UCSD-AML1 (cell line): ENCODE measurements around the gene AIFM1.

ENCODE experiments used
- DNase-seq: peaks from one replicate; lab custom pipeline; 2025; ENCODE audit not compliant: unreplicated experiment; lab: John Stamatoyannopoulos, UW

Gene AIFM1

DNA sequence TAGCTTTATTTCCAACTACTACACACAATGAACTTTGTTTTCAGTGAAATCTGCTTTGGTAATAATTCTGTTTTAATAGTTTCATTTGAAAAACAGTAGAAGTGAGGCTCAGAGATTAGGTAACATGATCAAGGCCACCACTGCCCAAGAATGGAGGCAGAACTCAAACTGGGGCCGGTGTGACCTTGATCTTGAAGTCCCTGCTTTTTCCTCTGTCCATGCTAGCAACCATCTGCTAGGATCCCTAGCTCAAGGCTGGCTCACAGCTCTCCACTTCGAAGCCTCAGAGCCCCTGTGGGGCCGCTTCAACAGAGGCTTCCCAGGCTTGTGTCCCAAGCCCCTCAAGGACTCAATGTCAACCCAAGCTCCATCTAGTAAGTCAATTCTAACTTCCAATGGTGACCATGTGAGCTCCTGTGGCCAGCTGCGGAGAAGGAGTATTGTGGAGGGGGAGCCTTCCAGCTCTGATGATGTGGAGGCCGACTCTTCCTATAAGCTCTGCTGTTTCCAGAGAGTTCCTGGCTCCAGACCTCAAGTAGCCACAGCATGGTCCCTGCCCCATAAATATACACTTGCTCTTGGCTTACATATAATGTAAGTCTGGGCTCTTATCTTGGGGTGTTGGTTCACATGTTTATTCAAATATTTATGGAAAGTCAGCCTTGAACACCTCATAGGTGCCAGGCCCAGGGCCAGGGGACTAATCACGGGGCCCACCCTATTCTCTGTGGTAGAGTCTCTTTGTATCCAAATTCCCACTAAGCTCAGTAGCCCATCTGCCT, 70.2 kb downstream of the AIFM1 start:
- no peak for DNase-seq

- no peak for DNase-seq
Measured at GRCh38 chrX:130094696-130095095, 70.9 kb downstream of the AIFM1 start.

DNA sequence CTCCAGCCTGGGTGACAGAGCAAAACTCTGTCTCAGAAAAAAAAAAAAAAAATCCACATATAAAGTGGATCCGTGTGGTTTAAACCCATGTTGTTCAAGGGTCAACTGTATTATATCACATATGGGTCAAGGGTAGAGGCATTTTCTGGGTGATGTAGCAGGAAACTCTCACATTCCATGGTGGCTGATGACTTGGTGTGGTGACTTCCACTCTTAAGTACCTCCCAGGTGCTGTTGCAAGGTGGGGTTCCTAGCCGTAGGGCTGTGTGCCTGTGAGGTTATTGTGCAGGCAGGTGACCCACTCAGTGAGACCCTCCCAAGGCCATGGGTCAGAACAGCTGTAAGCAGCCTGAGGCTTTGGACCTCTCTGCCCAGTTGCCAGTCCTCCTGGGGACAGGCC, 72.4 kb downstream of the AIFM1 start:
- no peak for DNase-seq

GRCh38 chrX:130091980-130092522, 73.6 kb downstream of the AIFM1 start:
- peak; percentile 88 for DNase-seq

- no peak for DNase-seq
Measured at GRCh38 chrX:130090364-130090763, 75.3 kb downstream of the AIFM1 start.

GRCh38 chrX:130086447-130087206, 79.0 kb downstream of the AIFM1 start:
- peak; percentile 72 for DNase-seq

GRCh38 chrX:130085551-130086446, 79.8 kb downstream of the AIFM1 start:
- no peak for DNase-seq

GRCh38 chrX:130084631-130085237, 80.9 kb downstream of the AIFM1 start:
- DNase-seq: no peak

DNA sequence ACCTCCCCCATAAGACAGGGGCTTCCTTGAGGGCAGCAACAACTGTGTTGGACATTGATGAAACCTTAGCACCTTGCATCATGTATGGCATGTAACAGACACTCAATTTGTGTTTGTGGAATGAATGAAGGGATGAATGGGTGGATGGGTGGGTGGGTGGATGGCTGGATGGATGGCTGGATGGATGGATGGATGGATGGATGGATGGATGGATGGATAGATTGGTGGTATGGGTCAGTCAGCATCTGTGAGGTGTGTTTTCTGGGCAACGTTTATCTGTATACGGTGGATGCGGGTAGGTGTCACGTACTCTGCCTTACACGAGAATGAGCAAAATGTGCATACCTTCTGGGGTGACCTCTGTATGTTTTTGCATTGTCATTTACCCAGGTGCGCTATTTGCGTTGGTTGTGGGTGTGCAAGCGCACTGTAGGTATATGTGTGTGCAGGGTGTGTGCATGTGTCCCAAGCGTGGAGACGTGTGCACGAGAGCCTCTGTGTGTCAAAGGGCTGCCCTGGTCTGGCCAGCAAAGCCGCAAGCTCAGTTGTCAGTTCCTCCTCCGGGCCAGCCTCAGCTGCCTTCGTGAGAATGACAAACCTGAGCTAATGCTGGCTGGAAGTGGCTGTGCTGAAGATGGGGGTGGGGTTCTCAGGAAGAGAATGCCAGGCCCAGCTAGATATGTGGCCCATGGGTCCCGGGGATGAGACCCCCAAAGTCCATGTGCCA, 81.8 kb downstream of the AIFM1 start:
- peak; percentile 64 for DNase-seq

GRCh38 chrX:130083107-130083490, 82.5 kb downstream of the AIFM1 start:
- DNase-seq: no peak

- peak; percentile 87 for DNase-seq
Measured at GRCh38 chrX:130082244-130083106, 83.2 kb downstream of the AIFM1 start.

DNA sequence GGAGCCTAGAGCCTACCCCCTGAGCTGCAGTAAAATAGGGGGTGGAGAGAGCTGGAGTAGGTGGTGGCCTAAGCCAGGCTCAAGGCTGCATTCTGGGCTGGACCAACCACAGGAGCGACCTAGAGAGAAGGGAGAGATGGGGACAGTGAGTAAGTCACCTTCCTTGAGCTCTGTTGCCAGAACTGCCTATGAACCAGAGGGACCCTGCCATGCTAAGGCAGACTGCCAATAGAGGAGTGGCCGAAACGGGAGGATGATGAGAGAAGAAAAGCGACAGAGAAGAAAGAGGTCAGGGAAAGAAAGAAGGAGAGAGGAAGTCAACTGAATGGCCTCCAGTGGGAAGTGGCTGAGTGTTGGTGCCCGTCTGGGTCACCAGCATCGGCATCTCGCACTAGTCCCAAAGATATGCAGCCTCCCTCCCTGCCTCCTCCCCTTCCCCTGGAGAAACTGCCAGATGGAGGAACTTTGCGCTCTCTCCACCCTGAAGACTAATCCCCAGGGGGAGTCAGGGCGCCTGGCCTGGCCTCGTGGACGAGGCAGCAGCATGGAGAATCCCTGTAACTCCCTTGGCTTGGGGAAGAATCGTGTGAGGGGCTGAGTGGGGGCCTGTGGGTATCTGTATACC, 84.1 kb downstream of the AIFM1 start:
- no peak for DNase-seq

DNA sequence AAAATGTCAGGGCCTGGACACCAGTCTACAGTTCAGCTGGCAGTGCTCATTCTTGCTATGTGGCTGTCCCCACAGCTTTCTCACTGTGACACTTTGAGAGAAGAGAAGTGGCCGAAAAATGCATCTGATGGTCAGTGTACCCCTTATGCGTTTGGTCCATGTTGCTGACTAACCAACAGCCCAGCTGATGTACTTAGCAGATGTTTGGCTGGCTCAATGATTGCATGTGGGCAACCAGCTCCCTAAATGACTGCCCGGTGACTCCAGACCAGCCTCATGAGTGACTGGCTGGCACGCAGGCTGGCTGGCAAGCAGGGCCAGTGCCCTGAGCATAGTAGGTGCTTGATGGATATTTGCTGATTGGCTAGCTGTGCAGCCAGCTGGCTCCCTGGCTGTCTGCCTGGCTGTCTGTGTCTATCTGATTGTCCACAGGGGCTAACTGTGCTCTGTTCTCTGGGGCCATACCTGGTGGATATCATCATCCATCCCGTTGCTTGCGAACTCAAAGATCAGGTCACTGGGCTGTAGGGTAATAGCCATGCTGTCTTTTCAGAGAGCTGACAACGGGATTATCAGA, 84.8 kb downstream of the AIFM1 start:
- no peak for DNase-seq

DNA sequence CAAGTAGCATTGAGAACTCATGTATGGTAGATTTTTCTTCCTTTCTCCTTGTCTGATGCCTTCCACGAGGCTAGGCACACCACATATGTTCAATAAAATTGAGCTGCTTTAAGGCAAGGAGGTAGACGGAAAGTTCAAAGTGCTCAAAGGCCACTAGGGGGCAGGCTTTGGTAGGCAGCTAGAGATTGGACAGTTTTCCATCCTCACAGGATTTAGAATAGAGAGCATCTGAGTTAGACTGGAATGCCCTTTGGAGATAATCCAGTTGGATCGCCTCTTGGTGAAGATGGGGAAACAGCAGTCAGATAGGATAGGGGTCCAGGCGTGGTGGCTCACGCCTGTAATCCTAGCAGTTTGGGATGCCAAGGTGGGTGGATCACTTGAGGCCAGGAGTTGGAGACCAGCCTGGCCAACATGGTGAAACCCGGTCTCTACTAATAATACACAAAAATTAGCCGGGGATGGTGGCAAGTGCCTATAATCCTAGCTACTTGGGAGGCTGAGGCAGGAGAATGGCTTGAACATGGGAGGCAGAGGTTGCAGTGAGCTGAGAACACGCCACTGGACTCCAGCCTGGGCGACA, 85.7 kb downstream of the AIFM1 start:
- peak; percentile 46 for DNase-seq
